Right hindlimb (tissue), 1 donor: ENCODE measurements around the gene PRR12.
"Not testable (repeated sequence)": the region's sequence is repeated elsewhere in the genome, so short reads cannot be mapped to it uniquely, and the experiment has no call there.

Experiments
- DNase-seq: peaks from one replicate; pipeline ENCODE4 v3.0.0-alpha.2; 2018

The PRR12 gene

DNA sequence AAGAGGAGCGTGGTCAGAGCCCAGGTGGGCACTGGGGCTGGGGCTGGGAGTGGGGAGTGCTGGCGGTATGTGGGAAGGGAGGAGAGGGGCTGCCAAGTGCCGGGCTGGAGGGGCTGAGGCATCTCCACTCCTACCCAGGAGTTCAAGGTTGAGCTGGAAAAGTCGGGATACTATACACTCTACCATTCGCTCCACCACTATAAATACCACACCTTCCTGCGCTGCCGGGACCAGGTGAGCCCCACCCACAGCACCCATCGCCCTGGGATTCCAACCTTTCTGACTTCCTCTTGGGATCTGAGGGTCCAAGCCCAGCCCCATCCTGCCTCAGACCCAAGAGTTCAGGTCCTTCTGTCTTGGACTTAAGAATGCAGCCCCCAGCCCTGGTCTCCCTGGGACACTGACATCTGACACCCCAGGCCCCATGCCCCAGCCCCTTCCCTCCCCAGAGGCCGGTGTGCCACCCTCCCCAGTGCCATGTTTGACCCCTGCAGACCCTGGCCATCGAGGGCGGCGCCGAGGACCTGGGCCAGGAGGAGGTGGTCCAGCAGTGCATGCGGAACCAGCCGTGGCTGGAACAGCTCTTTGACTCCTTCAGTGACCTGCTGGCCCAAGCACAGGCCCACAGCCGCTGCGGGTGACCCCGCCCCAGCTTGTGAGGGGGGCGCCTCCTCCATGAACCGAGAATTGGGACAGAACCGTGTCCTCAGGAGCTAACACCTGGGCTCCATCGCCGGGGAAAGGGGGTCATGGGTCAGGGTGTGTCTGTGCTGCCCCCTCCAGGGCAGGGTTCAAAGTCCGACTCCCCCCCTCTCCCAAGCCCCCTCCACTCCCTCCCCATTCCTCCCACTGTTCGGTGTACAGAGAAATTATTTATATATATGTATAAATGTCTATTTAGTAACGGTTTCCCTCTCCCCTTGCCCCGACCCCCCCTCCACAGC, 34.3 kb downstream of the PRR12 start:
- DNase-seq = no peak

DNA sequence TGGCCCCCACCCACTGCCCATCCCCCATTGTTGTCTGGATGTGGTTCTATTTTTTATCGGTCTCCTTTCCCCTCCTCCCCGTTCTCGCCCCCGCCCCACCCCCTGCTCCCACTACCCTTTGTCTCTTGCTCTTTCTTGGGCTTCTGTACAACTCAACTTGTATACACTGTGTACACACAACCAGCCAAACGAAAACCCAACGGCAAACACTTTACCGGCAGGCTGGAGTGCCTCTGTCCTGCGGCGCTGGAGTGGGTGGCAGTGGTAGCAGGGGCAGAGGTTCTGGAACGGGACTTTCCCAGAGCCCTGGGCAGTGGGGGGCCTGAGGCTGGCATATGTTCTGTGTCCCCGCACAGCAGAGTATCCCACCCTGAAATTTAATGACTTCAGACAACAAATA, 35.2 kb downstream of the PRR12 start:
- peak; percentile 22 for DNase-seq

DNA sequence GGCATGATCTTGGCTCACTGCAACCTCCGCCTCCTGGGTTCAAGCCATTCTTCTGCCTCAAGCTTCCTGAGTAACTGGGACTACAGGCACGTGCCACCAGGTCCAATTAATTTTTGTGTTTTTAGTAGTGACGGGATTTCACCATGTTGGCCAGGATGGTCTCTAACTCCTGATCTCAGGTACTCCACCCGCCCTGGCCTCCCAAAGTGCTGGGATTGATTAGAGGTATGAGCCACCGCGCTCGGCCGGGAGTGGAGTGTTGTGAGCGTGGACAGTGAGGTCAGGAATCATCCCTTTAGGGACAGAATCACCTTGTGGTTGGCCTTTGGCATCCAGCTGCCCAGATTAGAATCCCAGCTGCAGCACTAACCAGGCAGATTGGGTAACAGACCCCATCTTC, 38.7 kb downstream of the PRR12 start:
- no peak for DNase-seq

DNA sequence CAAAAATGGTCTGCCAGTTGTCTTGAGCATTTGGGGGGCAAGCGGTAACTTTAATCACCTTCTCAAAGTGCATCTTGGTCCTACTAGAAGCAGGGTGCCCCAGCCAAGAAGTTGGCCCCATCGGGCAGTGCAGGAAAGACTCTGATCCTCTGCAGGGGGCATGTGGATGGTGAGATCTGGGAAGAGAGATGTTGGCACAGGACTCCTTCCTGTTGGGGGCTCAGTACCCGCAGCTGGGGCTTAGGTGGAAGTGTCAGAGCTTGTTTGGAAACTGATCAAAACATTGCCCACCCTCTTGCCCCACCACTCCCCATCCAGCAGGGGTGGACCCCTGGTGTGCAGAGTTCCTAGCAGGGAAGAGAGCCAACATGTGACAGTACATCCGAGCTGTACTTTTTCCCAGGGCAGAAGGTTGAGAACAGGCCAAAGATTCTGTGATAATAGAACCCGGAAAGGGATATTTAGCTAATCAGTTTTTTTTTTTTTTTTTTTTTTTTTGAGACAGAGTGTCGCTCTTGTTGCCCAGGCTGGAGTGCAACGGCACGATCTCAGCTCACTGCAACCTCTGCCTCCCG, 40.1 kb downstream of the PRR12 start:
- DNase-seq = no peak

DNA sequence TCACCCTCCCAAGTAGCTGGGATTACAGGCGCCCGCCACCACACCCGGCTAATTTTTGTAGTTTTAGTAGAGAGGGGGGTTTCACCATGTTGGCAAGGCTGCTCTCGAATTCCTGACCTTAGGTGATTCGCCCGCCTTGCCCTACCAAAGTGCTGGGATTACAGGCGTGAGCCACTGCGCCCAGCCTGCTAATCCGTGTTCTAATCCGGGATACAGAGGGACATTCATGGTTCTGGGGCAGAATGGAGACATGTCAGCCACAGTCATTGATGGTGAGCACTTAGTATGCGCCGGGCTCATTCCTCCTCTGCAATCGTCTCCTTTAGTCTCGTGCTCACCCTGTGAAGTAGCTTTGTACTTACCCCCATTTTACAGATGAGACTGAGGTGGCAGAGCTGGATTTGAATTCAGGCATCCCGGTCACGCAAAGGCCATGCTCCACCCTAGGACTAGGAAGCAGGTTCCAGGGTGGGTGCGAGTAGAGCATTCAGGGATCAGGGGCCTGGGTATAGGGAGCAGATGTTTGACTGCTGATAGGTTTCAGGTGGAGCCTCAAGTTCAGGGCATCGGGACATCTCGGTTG, 40.7 kb downstream of the PRR12 start:
- DNase-seq = no peak

DNA sequence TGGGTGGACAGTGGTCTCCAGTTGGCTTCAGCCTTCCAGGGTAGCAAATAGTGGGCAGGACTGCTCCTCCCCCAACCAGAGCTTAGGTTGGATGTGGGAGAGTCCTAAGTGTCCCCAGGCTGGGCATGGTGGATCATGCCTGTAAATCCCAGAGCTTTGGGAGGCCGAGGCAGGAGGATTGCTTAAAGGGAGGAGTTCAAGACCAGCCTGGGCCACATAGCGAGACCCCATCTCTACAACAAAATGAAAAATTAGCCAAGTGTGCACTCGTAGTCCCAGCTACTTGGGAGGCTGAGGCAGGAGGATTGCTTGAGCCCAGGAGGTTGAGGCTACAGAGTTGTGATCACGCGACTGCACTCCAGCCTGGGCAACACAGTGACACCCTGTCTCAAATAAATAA, 41.6 kb downstream of the PRR12 start:
- DNase-seq = no peak

DNA sequence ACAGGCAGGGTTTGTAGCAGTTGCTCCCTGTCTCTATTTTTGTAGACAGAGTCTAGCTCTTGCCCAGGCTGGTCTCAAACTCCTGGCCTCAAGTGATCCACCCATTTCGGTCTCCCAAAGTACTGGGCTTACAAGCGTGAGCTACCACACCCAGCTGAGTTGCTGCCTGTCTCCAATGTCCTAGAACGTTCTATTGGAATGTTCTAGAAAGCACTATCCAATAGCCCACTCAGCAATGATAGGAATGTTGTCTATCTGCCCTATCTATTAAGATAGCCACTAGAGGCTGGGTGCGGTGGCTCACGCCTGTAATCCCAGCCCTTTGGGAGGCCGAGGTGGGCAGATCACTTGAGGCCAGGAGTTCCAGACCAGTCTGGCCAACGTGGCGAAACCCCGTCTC, 42.3 kb downstream of the PRR12 start:
- DNase-seq = not testable (repeated sequence)

DNA sequence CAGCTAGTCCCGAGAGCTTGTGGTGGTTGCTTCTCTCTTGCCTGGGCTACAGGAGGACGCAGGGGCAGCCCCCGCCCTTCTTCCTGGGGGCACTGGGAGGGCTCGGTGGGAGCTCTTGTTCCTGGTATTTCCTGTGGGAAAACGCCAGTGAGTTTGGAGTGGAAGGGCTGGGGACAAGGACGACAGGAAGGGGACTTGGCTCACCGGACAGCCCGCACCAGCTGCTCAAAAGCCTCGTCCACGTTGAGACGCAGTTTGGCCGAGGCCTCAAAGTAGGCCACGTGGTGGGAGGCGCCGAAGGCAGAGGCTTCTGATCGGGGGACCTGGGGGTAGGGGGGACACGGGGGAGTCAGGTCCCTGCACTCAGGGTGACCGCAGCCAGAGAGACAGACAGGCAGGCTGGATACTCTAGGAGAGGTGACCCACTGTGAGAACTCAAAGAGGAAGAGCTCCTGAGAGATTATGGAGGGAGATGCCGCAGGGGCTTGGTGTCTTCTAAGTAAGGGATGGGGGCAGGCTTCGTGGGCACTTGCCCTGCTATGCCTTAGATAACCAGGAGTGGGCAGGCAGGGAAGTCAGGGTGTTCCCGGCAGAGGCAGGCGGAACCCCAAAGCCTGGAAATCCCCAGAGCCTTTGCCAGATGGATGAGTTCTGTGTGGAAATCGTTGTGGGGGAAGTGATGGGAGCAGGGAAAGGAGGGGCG, 44.7 kb downstream of the PRR12 start:
- DNase-seq = no peak

DNA sequence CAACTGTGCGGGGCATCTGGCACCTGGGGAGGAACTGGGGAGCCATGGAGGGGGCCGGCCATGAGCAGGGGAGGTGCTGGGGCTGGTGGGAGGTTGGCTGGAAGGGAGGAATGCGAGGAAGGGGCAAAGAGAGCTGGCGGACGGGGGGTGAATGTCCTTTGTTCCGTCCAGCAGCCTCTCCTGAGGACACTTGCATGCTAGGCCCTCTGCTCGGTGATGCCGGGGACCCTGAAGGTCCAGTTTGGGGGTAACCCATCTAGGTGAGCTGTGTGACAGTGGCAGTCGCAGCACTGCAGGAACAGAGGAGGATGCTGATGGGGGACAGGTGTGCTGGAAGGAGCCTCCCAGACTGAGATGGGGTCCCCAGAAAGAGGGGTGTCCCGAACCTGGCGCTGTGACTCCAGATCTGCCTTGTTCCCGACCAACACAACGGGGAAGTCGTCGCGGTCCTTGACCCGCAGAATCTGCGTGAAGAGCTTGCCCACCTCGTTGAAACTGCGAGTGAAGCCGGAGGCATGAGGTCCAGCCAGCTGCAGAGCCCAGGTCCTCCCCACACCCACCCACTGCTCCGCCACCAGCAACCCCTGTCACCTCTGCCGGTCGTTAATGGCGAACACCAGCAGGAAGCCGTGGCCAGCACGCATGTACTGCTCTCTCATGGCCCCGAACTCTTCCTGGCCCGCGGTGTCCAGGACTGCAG, 45.4 kb downstream of the PRR12 start:
- DNase-seq = no peak

- DNase-seq = peak; percentile 82
Measured at GRCh38 chr19:49637821-49638738, 47.1 kb downstream of the PRR12 start.

DNA sequence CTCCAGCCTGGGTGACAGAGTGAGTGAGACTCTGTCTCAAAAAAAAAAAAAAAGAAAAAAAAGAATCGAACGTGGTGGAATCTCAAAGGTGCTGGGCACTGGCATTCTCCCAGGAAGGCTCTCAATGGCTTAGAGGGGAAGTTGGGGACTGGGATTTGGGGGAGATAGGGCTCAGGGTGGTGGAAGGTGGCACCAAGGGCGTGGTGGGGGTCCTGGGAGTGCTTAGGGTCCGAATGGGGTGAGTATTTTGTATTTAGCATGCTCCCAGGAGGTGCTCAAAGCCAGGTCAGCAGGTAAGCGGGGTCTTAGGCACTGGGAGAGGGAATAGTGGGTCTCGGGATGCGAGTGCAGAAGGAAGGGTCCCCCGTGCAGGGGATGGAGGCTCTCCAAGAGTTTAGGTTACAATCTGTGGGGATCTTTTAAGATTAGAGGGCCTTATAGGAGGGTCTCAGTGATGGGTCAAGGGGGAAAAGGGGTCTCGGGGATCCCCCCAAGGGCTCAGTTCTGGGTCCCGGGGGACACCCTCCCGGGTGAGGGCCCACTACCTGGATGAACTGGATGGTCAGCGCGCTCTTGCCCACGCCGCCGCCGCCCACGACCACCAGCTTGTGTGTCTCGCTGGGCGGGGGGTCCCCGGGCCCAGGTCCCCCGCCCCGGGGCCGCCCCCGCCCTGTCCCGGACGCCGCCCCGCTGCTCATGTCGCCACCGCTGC, 48.6 kb downstream of the PRR12 start:
- DNase-seq = no peak

DNA sequence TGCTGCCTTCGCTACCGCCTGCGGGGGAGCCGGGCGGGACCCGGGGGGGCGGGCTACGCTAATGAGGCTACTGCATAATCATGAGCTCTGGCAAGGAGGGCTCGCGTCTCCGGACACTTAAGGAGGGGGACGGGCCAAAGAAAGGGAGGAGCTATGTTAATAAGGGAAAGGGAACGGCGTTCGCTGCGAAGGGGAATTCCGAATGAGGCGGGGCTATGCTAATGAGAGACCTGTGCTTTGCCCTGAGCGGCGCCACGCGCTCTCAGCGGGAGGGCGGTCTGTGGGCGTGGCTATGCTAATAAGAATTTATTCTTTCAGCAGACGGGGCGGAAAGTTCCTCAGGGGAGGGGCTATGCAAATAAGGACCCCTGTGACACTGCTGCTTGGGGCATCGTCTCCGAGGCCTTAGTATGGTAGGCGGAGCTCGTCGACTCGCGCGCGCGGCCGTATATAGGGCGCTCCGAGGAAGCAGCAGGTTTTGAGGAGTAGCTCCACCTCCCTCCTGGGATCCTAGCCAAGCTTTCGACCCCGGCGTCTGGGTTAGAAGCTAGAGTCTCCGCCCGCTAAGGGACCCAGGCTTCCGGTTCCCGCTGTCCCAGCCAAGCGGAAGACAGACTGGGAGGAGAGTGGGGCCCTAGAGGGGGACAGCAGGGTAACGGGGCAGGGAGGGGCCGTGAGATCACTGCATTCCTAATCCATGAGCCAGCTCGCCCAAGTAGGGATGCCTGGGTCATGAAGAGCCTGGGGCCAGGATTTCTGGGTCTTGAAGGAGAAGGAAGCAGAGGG, 49.3 kb downstream of the PRR12 start, which contains the start of gene RRAS:
RRAS (minus strand) TSS at position 31 of the 786 bp plus-strand sequence. CDS start 45 bp downstream, outside the sequence.
- DNase-seq = peak; percentile 100

DNA sequence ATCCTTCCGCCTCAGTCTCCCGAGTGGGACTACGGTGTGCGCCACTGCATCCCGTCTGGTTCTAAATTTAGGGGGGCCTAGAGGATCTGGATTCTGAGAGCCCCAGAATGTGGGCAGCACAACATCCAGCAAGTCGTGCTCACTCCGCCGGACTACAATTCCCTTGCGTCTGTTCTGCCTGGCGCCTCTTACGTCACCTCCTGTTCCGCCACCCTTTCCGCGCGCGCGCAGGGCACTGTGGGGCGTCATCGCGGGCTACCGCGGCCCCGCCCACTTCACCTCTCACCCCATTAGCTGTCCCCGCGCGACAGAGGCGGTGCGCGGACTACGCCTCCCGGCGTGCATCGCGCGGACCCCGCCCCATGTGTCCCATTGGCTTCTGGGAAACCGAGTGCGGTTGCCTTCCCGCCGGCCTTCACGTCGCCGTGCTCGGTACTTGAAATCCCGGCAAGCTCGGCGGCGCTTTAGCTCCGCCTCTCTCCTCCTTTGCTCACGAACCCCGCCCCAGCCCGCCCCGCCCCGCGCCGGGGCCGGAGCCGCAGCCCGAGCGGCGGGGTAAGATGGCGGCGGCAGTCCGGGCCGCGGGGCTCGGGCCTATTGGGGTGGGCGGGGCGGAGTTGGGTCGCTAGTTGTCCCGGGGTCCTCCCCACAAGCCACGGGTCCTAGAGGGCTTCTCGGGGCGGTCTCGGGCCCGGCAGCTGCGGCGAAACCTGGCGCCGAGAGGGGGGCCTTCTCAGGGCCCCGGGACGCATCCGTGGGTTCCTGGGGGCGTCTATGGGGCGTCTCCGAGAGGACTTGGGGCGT, 50.9 kb downstream of the PRR12 start, which contains the start of gene SCAF1:
SCAF1 (plus strand) TSS at position 522 of the 804 bp plus-strand sequence. CDS start 2,818 bp downstream, outside the sequence.
- DNase-seq = peak; percentile 100

DNA sequence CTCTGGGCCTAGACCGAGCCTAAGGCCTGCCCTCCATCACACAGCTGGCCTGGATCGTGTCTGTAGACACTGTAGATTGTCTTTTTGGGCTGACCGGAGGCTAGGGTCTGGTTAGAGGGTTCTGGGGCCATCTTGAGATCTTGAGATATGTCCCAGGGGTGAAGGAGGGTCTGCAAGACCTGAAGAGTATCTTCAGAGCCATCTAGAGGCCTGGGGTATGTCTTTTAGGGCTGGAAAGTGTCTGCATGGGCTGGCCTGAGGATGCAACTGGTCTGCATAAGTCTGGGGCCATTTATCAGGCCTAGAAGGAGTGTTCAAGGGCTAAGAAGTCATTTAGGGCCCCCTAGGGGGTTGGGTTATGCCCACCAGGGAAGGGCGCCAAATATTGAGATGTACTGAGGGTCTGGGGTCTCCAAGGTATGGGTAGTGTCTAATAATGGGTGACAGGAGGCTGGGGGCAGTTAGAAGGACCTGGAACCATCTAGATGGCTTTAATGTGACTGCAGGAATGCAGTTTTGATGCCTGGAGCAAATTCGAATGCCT, 51.6 kb downstream of the PRR12 start:
- DNase-seq = no peak

DNA sequence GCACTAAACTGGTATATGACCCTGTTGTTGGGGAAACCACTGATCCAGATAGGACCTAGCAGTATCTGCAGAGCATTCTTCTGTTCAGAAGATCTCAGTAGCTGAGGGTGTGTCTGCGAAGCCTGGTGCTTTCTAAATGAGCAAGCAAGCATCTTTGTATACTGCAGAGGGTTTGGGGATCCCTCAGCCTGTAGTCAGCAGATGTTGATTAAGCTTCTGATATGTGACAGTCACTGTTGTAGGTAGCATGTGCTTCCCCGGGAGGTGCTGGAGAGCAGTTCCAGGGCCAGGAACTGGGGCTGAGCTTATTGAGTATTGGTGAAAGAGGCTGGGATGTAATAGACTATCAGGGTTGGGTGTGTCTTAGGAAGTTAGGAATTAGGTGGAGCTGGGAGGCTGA, 52.5 kb downstream of the PRR12 start:
- no peak for DNase-seq

DNA sequence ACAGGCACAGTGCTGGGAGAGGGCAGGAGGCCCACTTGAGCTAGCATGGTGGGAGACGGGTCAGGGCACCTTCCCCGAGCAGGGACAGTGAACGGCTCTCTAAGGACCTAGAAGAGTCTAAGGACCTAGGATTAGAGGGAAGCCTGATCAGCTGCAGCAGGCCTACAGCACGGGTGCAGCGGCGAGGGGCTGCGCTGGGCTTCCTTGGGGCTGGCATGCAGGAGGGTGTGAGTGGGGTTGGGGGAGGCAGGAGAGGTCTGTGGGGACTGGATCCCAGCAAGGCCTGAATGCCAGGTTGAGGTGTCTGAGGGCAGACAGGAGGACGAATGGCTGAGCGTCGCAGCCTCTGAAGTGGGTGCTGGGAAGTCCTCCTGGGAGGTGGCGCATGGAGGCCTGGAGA, 54.6 kb downstream of the PRR12 start:
- no peak for DNase-seq

DNA sequence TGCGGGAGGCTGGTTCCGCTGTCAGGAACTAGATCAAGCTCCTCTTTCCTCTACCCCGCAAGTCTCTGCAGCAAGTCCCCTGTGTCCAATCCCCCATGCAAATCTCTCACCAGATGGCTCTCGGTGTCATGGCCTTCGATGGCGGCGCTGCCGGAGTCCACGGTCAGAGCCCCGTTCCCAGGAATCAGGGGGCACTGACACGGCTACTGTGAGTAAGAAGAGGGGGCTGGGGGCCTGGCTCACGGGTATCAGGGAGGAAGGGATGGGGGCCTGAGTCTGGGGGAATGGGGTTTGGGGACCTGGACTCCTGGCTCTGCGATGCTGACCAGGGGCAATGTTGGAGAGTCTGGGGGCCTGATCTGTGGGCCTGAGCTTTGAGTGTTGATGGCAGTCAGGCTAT, 55.0 kb downstream of the PRR12 start:
- DNase-seq = no peak

DNA sequence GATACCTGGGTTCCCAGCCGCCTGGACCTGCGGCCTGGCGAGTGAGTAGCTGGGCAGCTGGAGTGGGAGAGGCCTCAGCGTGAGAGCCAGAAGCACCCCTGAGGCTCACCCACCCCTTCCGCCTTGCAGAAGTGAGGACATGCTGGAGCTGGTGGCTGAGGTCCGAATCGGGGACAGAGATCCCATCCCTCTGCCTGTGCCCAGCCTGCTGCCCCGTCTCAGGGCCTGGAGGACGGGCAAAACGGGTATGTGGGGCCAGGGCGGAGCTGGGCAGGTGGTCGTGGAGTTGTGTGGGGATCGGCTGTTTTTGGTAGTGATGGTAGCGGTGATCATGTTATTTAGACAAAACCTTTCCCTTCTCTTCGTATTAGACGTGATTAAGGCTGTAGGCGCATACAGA, 55.6 kb downstream of the PRR12 start:
- DNase-seq = no peak
